HCT116 (cell line): ENCODE data around the gene CNTNAP2.

ENCODE experiments used
- ATF3 ChIP-seq: IDR thresholded peaks from 2 replicates; pipeline ENCODE4 v1.6.1; 2012
- CTCF ChIP-seq, 3 experiments: fragments of 200-600 bp in 1 of 3; sonication (generic) in 1 of 3; IDR thresholded peaks in 2 of 3; conservative IDR thresholded peaks in 1 of 3; 2 replicates each; pipeline ENCODE4 v1.5.1; 2012 to 2017; ENCODE audit warnings: low read depth in 2 of 3, low read length in 2 of 3, antibody characterized with exemption in 1 of 3, borderline replicate concordance in 1 of 3, control low read depth in 1 of 3, mild to moderate bottlenecking in 1 of 3, mixed read lengths in 1 of 3, mixed run types in 1 of 3, moderate library complexity in 1 of 3; ENCODE audit not compliant: insufficient read depth in 1 of 3
- EZH2 ChIP-seq: fragments of 200-600 bp; sonication (generic); IDR thresholded peaks from 2 replicates; pipeline ENCODE4 v1.6.1; 2017; ENCODE audit warnings: antibody characterized with exemption, mixed run types
- EZH2phosphoT487 ChIP-seq: fragments of 200-600 bp; IDR thresholded peaks from 2 replicates; pipeline ENCODE4 v1.6.1; 2018; ENCODE audit warnings: antibody characterized with exemption, borderline replicate concordance
- JUND ChIP-seq: IDR thresholded peaks from 2 replicates; pipeline ENCODE4 v1.6.1; 2012
- POLR2A ChIP-seq: IDR thresholded peaks from 2 replicates; pipeline ENCODE4 v1.7.0; 2011; ENCODE audit warnings: borderline replicate concordance; ENCODE audit not compliant: insufficient read depth, insufficient read length; ENCODE audit errors: extremely low read depth
- SP1 ChIP-seq: IDR thresholded peaks from 2 replicates; pipeline ENCODE4 v1.6.1; 2012; ENCODE audit warnings: low read depth

- TF ChIP-seq CTCF (IDR thresholded peaks at IDR 0.05 in 2 of 3, conservative IDR thresholded peaks at IDR 0.05 in 1 of 3; ENCODE audit: borderline replicate concordance in 1 of 3, insufficient read depth in 1 of 3, low read depth in 2 of 3, low read length in 2 of 3): no peak
- no peak for TF ChIP-seq POLR2A
- TF ChIP-seq JUND: no peak
- TF ChIP-seq ATF3: no peak
- no peak for TF ChIP-seq SP1
- no peak for TF ChIP-seq EZH2phosphoT487
- no peak for TF ChIP-seq EZH2
These were observed 1057.3 kb downstream of the CNTNAP2 start for GRCh38 chr7:147173883-147174282.
